Body of pancreas (tissue), 4 donors: ENCODE results near the gene LBR.

Source experiments
- CTCF ChIP-seq, 7 experiments: fragments of 450-650 bp in 4 of 7; fragments of 200-600 bp in 3 of 7; sonication (generic) in 3 of 7; IDR thresholded peaks; one replicate each; pipeline ENCODE4 v1.5.1; 2016 to 2019; ENCODE audit warnings: antibody characterized with exemption in 7 of 7
- POLR2A ChIP-seq, 3 donors: fragments of 450-650 bp; IDR thresholded peaks; one replicate each; pipeline ENCODE4 v1.6.1; 2016; ENCODE audit warnings: antibody characterized with exemption in 3 of 3, mild to moderate bottlenecking in 2 of 3

- TF ChIP-seq POLR2A (IDR thresholded peaks at IDR 0.05) (no peak), CTCF (IDR thresholded peaks at IDR 0.05) (no peak)
These were observed 35.1 kb upstream of the LBR start for GRCh38 chr1:225462714-225463574.
